Fibroblast of lung (primary cell): ENCODE measurements around the gene KLHL29. TPM values are rescaled to one million over a fixed set of nuclear protein-coding genes. Genes with fewer than 3 reads are reported as not detected.
"Not testable (repeated sequence)": the region's sequence is repeated elsewhere in the genome, so short reads cannot be mapped to it uniquely, and the experiment has no call there.

Experiments
- DNase-seq, 2 donors: peaks; one replicate each; pipeline versions ENCODE4 v3.0.0 to v3.0.0-alpha.2; 2010; ENCODE audit warnings: low read depth in 2 of 2
- H2AFZ ChIP-seq: 2 replicates; pipeline ENCODE4 v1.5.1; 2012; ENCODE audit warnings: low read length, control low read depth, inconsistent platforms
- H3K27ac ChIP-seq: 2 replicates; pipeline ENCODE4 v1.5.1; 2011; ENCODE audit warnings: low read length, control low read depth; ENCODE audit not compliant: insufficient read depth
- H3K27me3 ChIP-seq: 2 replicates; pipeline ENCODE4 v1.5.1; 2011; ENCODE audit warnings: mild to moderate bottlenecking, low read length; ENCODE audit not compliant: control insufficient read depth, insufficient read depth
- H3K36me3 ChIP-seq: 2 replicates; pipeline ENCODE4 v1.5.1; 2011; ENCODE audit warnings: low read length; ENCODE audit not compliant: control insufficient read depth, insufficient read depth
- H3K4me1 ChIP-seq: 2 replicates; pipeline ENCODE4 v1.5.1; 2011; ENCODE audit warnings: low read length; ENCODE audit not compliant: control insufficient read depth, insufficient read depth; ENCODE audit errors: extremely low read depth
- H3K4me2 ChIP-seq: 2 replicates; pipeline ENCODE4 v1.5.1; 2011; ENCODE audit warnings: low read length, control low read depth; ENCODE audit not compliant: insufficient read depth; ENCODE audit errors: extremely low read depth
- H3K4me3 ChIP-seq, 4 experiments: fragments of 200-600 bp in 1 of 4; sonication (generic) in 1 of 4; replicated peaks in 1 of 4; 2 replicates each; pipeline ENCODE4 v1.5.1; 2011 to 2016; ENCODE audit warnings: low read length in 4 of 4, low read depth in 3 of 4, mild to moderate bottlenecking in 3 of 4, control low read depth in 2 of 4, inconsistent platforms in 1 of 4, mixed read lengths in 1 of 4; ENCODE audit not compliant: insufficient read depth in 1 of 4; ENCODE audit errors: control extremely low read depth in 1 of 4
- H3K79me2 ChIP-seq: 2 replicates; pipeline ENCODE4 v1.5.1; 2012; ENCODE audit warnings: mild to moderate bottlenecking, low read length, inconsistent platforms; ENCODE audit not compliant: control insufficient read depth, insufficient read depth
- H3K9ac ChIP-seq: 2 replicates; pipeline ENCODE4 v1.5.1; 2011; ENCODE audit warnings: mild to moderate bottlenecking, low read length, control low read depth; ENCODE audit not compliant: insufficient read depth
- H3K9me3 ChIP-seq: 2 replicates; pipeline ENCODE4 v1.5.1; 2012; ENCODE audit warnings: low read depth, low read length; ENCODE audit not compliant: control insufficient read depth, insufficient read depth
- H4K20me1 ChIP-seq: 2 replicates; pipeline ENCODE4 v1.5.1; 2011; ENCODE audit warnings: low read length; ENCODE audit not compliant: control insufficient read depth, insufficient read depth; ENCODE audit errors: extremely low read depth
- EZH2 ChIP-seq: IDR thresholded peaks from 2 replicates; pipeline ENCODE4 v1.5.1; 2012; ENCODE audit warnings: low read length, control low read depth, mild to moderate bottlenecking; ENCODE audit errors: missing control alignments
- polyA plus RNA-seq, 2 donors: library from polyadenylated mRNA; depleted of rRNA in 1 of 2; stranded (reverse) in 1 of 2; unstranded in 1 of 2; fragments of >200 nt; gene quantifications; 2 replicates each; pipeline ENCODE4 v1.2.1, GENCODE V29; 2011 to 2012; ENCODE audit warnings: missing spikeins in 1 of 2
- total RNA-seq: library from RNA; depleted of rRNA; stranded (reverse); fragments of >200 nt; gene quantifications from 2 replicates; pipeline ENCODE4 v1.2.1, GENCODE V29; 2014
- TF ChIP-seq, protein P1 (sequence below), 2 donors: IDR thresholded peaks in 1 of 2; conservative IDR thresholded peaks in 1 of 2; 1 replicate in 1 of 2; 2 replicates in 1 of 2; pipeline ENCODE4 v1.5.1; 2011 to 2012; ENCODE audit warnings: low read length in 2 of 2, control low read depth in 1 of 2, inconsistent platforms in 1 of 2, low read depth in 1 of 2, mild to moderate bottlenecking in 1 of 2

The KLHL29 gene
- total and polyA plus RNA-seq, 2 donors (not counting 1 experiment from before 2014, with no cell fraction given), result 7.1 to 7.9 TPM

DNA sequence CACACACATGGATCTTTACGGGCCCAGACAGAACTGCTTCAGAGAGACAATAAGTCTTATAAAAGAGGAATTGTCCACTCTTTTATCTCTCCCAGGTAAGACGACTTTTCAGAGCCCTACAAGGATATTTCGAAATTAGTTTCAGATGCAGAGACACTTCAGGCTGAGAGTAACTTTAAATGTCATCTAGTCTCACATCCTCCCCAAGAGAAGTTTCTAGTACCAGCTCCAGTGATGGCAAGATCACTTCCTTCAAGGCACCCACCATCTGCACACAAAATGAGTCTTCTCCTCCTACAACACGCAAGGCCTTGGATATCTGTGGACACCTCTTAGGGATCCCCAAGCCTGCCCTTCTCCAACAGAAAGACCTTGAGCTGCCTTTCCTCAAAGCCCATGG, 39.0 kb upstream of the KLHL29 start:
- no peaks in the 10 kb centered on the region for H3K4me1 ChIP-seq
- no peak overlapping the region for H3K27ac ChIP-seq
- no peaks in the 10 kb centered on the region for H3K36me3 ChIP-seq
- H2AFZ ChIP-seq, result no peak overlapping the region
- H3K79me2 ChIP-seq, result no peaks in the 10 kb centered on the region
- H4K20me1 ChIP-seq, result no peaks in the 10 kb centered on the region
- no peak for TF ChIP-seq EZH2
- TF ChIP-seq, protein P1, sequence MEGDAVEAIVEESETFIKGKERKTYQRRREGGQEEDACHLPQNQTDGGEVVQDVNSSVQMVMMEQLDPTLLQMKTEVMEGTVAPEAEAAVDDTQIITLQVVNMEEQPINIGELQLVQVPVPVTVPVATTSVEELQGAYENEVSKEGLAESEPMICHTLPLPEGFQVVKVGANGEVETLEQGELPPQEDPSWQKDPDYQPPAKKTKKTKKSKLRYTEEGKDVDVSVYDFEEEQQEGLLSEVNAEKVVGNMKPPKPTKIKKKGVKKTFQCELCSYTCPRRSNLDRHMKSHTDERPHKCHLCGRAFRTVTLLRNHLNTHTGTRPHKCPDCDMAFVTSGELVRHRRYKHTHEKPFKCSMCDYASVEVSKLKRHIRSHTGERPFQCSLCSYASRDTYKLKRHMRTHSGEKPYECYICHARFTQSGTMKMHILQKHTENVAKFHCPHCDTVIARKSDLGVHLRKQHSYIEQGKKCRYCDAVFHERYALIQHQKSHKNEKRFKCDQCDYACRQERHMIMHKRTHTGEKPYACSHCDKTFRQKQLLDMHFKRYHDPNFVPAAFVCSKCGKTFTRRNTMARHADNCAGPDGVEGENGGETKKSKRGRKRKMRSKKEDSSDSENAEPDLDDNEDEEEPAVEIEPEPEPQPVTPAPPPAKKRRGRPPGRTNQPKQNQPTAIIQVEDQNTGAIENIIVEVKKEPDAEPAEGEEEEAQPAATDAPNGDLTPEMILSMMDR (conservative IDR thresholded peaks at IDR 0.05 in 1 of 2, IDR thresholded peaks at IDR 0.05 in 1 of 2; ENCODE audit: low read depth in 1 of 2, low read length in 2 of 2), result no peak
- H3K4me2 ChIP-seq, result no peak overlapping the region
- H3K9ac ChIP-seq, result no peak overlapping the region
- H3K27me3 ChIP-seq, result no peaks in the 10 kb centered on the region
- no peaks in the 10 kb centered on the region for H3K9me3 ChIP-seq
- no peak overlapping the region for H3K4me3 ChIP-seq
- no peak for DNase-seq

DNA sequence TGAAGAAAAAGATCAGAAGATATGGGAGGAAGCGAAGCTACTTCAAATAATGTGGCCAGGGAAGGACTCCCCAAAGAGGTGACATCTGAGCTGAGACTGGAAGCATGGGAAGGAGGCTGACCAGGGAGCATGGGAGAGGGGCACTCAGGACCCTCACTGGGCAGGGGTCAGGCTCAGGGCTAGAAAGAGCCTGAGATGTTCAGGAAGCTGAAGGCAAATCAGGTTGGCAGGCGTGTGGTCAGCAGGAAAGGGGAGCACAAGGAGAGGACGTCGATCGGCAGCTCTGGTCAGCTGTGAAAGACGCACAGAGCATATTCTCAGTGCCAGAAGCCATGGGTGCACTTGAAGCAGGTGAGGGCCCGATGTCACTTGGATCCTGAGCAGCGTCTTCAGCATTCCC, 38.2 kb upstream of the KLHL29 start:
- DNase-seq, result no peak
- H3K4me3 ChIP-seq, result no peak overlapping the region
- no peak for TF ChIP-seq EZH2
- TF ChIP-seq, protein P1 (conservative IDR thresholded peaks at IDR 0.05 in 1 of 2, IDR thresholded peaks at IDR 0.05 in 1 of 2; ENCODE audit: low read depth in 1 of 2, low read length in 2 of 2), result no peak
- H2AFZ ChIP-seq, result no peak overlapping the region
- H3K9me3 ChIP-seq, result no peaks in the 10 kb centered on the region
- H4K20me1 ChIP-seq, result no peaks in the 10 kb centered on the region
- H3K4me2 ChIP-seq, result no peak overlapping the region
- H3K36me3 ChIP-seq, result no peaks in the 10 kb centered on the region
- peaks cover 2% of the 10 kb centered on the region for H3K4me1 ChIP-seq
- H3K79me2 ChIP-seq, result no peaks in the 10 kb centered on the region
- H3K27ac ChIP-seq, result no peak overlapping the region
- H3K9ac ChIP-seq, result no peak overlapping the region
- no peaks in the 10 kb centered on the region for H3K27me3 ChIP-seq

DNA sequence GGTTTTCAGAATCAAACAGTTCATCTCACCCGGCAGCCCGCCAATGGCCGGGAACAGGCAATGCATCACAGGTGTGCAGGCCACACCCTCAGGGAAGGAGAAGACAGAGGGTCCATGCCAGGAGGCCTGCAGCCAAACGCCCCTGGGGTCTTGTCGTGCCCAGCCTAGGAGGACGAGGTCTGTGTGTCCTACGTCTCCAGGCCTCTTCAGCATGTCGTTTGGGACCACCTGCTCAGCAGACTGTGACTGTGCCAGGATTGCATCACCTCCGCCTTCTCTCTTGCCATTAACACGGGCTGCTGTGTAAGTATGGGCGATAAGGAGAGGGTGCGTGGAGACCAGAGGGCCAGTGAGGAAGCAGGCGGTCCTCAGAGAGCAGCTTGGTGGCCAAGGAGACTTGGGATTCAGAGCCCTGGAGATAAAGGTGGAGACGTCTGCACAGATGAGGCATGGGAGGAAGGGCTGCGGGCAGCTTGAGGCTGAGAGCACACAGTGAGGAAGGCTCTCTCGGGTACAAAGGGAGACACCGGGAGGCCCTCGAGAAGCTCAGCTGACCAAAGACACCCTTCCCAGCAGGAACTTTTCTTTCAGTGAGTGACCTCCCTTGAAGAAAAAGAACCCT, 37.4 kb upstream of the KLHL29 start:
- TF ChIP-seq EZH2, result no peak
- TF ChIP-seq, protein P1 (conservative IDR thresholded peaks at IDR 0.05 in 1 of 2, IDR thresholded peaks at IDR 0.05 in 1 of 2; ENCODE audit: low read depth in 1 of 2, low read length in 2 of 2), result no peak
- H3K27ac ChIP-seq, result no peak overlapping the region
- no peaks in the 10 kb centered on the region for H3K36me3 ChIP-seq
- no peaks in the 10 kb centered on the region for H3K9me3 ChIP-seq
- no peaks in the 10 kb centered on the region for H3K79me2 ChIP-seq
- no peaks in the 10 kb centered on the region for H4K20me1 ChIP-seq
- no peak overlapping the region for H3K4me3 ChIP-seq
- no peak overlapping the region for H2AFZ ChIP-seq
- H3K4me1 ChIP-seq, result peaks cover 2% of the 10 kb centered on the region
- no peak overlapping the region for H3K4me2 ChIP-seq
- no peak for DNase-seq
- no peak overlapping the region for H3K9ac ChIP-seq
- no peaks in the 10 kb centered on the region for H3K27me3 ChIP-seq

DNA sequence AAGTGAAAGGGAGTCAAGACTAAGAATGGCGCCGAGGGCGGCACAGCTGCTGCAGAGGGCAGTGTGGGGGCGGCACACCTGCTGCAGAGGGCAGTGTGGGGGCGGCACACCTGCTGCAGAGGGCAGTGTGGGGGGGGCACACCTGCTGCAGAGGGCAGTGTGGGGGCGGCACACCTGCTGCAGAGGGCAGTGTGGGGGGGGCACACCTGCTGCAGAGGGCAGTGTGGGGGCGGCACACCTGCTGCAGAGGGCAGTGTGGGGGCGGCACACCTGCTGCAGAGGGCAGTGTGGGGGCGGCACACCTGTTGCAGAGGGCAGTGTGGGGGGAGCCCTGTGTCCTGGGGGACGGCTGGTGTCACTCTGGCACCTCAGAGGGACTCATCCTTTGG, 36.9 kb upstream of the KLHL29 start:
- not testable (repeated sequence) for H2AFZ ChIP-seq, H3K4me2 ChIP-seq, H3K4me3 ChIP-seq, H4K20me1 ChIP-seq, H3K27ac ChIP-seq, H3K9me3 ChIP-seq, H3K9ac ChIP-seq, H3K27me3 ChIP-seq, H3K4me1 ChIP-seq, DNase-seq, H3K79me2 ChIP-seq, H3K36me3 ChIP-seq
